Stimulated activated memory B cell treated with anti-CD40 and anti-IgM and Interleukin-4, amounts not matched to agents 10 μg/mL and 1 μg/mL and 100 μg/mL, for 72 hours (primary cell): ENCODE measurements around the gene FPR3.
"Not testable (repeated sequence)": the region's sequence is repeated elsewhere in the genome, so short reads cannot be mapped to it uniquely, and the experiment has no call there.

Experiments
- ATAC-seq: fragments of 150-1000 bp; cut with Tn5 transposase; 2 replicates; pipeline ENCODE4 v1.10.0; 2021
- H3K27ac Mint-ChIP-seq: one replicate; pipeline ENCODE4 v1.8.0; 2022; ENCODE audit warnings: mild to moderate bottlenecking, mixed read lengths
- H3K27me3 Mint-ChIP-seq: one replicate; pipeline ENCODE4 v1.8.0; 2022; ENCODE audit warnings: mixed read lengths
- H3K36me3 Mint-ChIP-seq: one replicate; pipeline ENCODE4 v1.8.0; 2022; ENCODE audit warnings: mixed read lengths
- H3K4me1 Mint-ChIP-seq: one replicate; pipeline ENCODE4 v1.8.0; 2022; ENCODE audit warnings: mixed read lengths
- H3K4me3 Mint-ChIP-seq: one replicate; pipeline ENCODE4 v1.8.0; 2022; ENCODE audit warnings: mild to moderate bottlenecking, moderate library complexity, mixed read lengths
- H3K9me3 Mint-ChIP-seq: one replicate; pipeline ENCODE4 v1.8.0; 2022; ENCODE audit warnings: mixed read lengths

FPR3 gene

GRCh38 chr19:51797480-51797879, 2.5 kb downstream of the FPR3 start:
- no peaks in the 10 kb centered on the region for H3K4me1 Mint-ChIP-seq
- H3K4me3 Mint-ChIP-seq: no peak overlapping the region
- no peak overlapping the region for H3K27ac Mint-ChIP-seq
- no peak for ATAC-seq
- H3K27me3 Mint-ChIP-seq: peaks cover 18% of the 10 kb centered on the region
- peaks cover 15% of the 10 kb centered on the region for H3K9me3 Mint-ChIP-seq
- no peaks in the 10 kb centered on the region for H3K36me3 Mint-ChIP-seq

- Mint-ChIP-seq H3K9me3 (peaks cover 15% of the 10 kb centered on the region), H3K4me3 (no peak overlapping the region), H3K27ac (no peak overlapping the region), H3K36me3 (no peaks in the 10 kb centered on the region), H3K27me3 (peaks cover 18% of the 10 kb centered on the region), H3K4me1 (no peaks in the 10 kb centered on the region)
- no peak for ATAC-seq
Observed at GRCh38 chr19:51798062-51798461, 3.1 kb downstream of the FPR3 start.

- Mint-ChIP-seq H3K4me1 (no peaks in the 10 kb centered on the region), H3K27me3 (peaks cover 18% of the 10 kb centered on the region), H3K27ac (no peak overlapping the region), H3K9me3 (peaks cover 18% of the 10 kb centered on the region), H3K36me3 (no peaks in the 10 kb centered on the region), H3K4me3 (no peak overlapping the region)
- ATAC-seq: no peak
Observed at GRCh38 chr19:51799034-51799773, 4.2 kb downstream of the FPR3 start.

- Mint-ChIP-seq H3K4me1 (no peaks in the 10 kb centered on the region), H3K27me3 (peaks cover 18% of the 10 kb centered on the region), H3K4me3 (no peak overlapping the region), H3K27ac (no peak overlapping the region), H3K9me3 (peaks cover 20% of the 10 kb centered on the region), H3K36me3 (no peaks in the 10 kb centered on the region)
- no peak for ATAC-seq
Observed at GRCh38 chr19:51799774-51800472, 5.0 kb downstream of the FPR3 start.

GRCh38 chr19:51800473-51801244, 5.7 kb downstream of the FPR3 start:
- Mint-ChIP-seq H3K27ac (no peak overlapping the region), H3K9me3 (peaks cover 20% of the 10 kb centered on the region), H3K4me1 (no peaks in the 10 kb centered on the region), H3K36me3 (no peaks in the 10 kb centered on the region), H3K4me3 (no peak overlapping the region), H3K27me3 (peaks cover 17% of the 10 kb centered on the region)
- no peak for ATAC-seq

- ATAC-seq: no peak
- peaks cover 15% of the 10 kb centered on the region for H3K9me3 Mint-ChIP-seq
- no peak overlapping the region for H3K4me3 Mint-ChIP-seq
- no peak overlapping the region for H3K27ac Mint-ChIP-seq
- no peaks in the 10 kb centered on the region for H3K27me3 Mint-ChIP-seq
- H3K36me3 Mint-ChIP-seq: no peaks in the 10 kb centered on the region
- H3K4me1 Mint-ChIP-seq: no peaks in the 10 kb centered on the region
Observed at GRCh38 chr19:51802775-51803174, 7.8 kb downstream of the FPR3 start.

- Mint-ChIP-seq H3K27ac (no peak overlapping the region), H3K4me3 (no peak overlapping the region), H3K27me3 (no peaks in the 10 kb centered on the region), H3K36me3 (no peaks in the 10 kb centered on the region), H3K9me3 (peaks cover 13% of the 10 kb centered on the region), H3K4me1 (no peaks in the 10 kb centered on the region)
- ATAC-seq: no peak
Observed at GRCh38 chr19:51803519-51803918, 8.6 kb downstream of the FPR3 start.

GRCh38 chr19:51803967-51804366, 9.0 kb downstream of the FPR3 start:
- no peaks in the 10 kb centered on the region for H3K4me1 Mint-ChIP-seq
- no peaks in the 10 kb centered on the region for H3K36me3 Mint-ChIP-seq
- H3K4me3 Mint-ChIP-seq: no peak overlapping the region
- H3K27me3 Mint-ChIP-seq: no peaks in the 10 kb centered on the region
- peaks cover 13% of the 10 kb centered on the region for H3K9me3 Mint-ChIP-seq
- ATAC-seq: no peak
- H3K27ac Mint-ChIP-seq: no peak overlapping the region

- H3K4me3 Mint-ChIP-seq, ATAC-seq, H3K4me1 Mint-ChIP-seq, H3K27me3 Mint-ChIP-seq, H3K36me3 Mint-ChIP-seq, H3K27ac Mint-ChIP-seq: not testable (repeated sequence)
- H3K9me3 Mint-ChIP-seq: peaks cover 11% of the 10 kb centered on the region
Observed at GRCh38 chr19:51804789-51805188, 9.8 kb downstream of the FPR3 start.

- not testable (repeated sequence) for H3K9me3 Mint-ChIP-seq, H3K4me1 Mint-ChIP-seq, H3K27me3 Mint-ChIP-seq, ATAC-seq, H3K27ac Mint-ChIP-seq, H3K4me3 Mint-ChIP-seq, H3K36me3 Mint-ChIP-seq
Observed at GRCh38 chr19:51805396-51805795, 10.4 kb downstream of the FPR3 start.

- not testable (repeated sequence) for ATAC-seq, H3K4me1 Mint-ChIP-seq, H3K27ac Mint-ChIP-seq, H3K27me3 Mint-ChIP-seq, H3K36me3 Mint-ChIP-seq, H3K4me3 Mint-ChIP-seq
- H3K9me3 Mint-ChIP-seq: peaks cover 12% of the 10 kb centered on the region
Observed at GRCh38 chr19:51806571-51806970, 11.6 kb downstream of the FPR3 start.

- no peak for ATAC-seq
- no peaks in the 10 kb centered on the region for H3K27me3 Mint-ChIP-seq
- no peaks in the 10 kb centered on the region for H3K4me1 Mint-ChIP-seq
- no peaks in the 10 kb centered on the region for H3K36me3 Mint-ChIP-seq
- no peak overlapping the region for H3K4me3 Mint-ChIP-seq
- H3K9me3 Mint-ChIP-seq: peaks cover 13% of the 10 kb centered on the region
- H3K27ac Mint-ChIP-seq: no peak overlapping the region
Observed at GRCh38 chr19:51807111-51807701, 12.2 kb downstream of the FPR3 start.

GRCh38 chr19:51807925-51808324, 13.0 kb downstream of the FPR3 start:
- Mint-ChIP-seq H3K4me1 (no peaks in the 10 kb centered on the region), H3K9me3 (peaks cover 13% of the 10 kb centered on the region), H3K27ac (no peak overlapping the region), H3K36me3 (no peaks in the 10 kb centered on the region), H3K27me3 (no peaks in the 10 kb centered on the region), H3K4me3 (no peak overlapping the region)
- ATAC-seq: no peak

- no peak overlapping the region for H3K27ac Mint-ChIP-seq
- no peaks in the 10 kb centered on the region for H3K27me3 Mint-ChIP-seq
- no peaks in the 10 kb centered on the region for H3K4me1 Mint-ChIP-seq
- no peaks in the 10 kb centered on the region for H3K36me3 Mint-ChIP-seq
- H3K4me3 Mint-ChIP-seq: no peak overlapping the region
- H3K9me3 Mint-ChIP-seq: peaks cover 10% of the 10 kb centered on the region
- ATAC-seq: no peak
Observed at GRCh38 chr19:51808333-51808986, 13.5 kb downstream of the FPR3 start.

GRCh38 chr19:51809787-51810186, 14.8 kb downstream of the FPR3 start:
- H3K9me3 Mint-ChIP-seq: peaks cover 10% of the 10 kb centered on the region
- no peaks in the 10 kb centered on the region for H3K4me1 Mint-ChIP-seq
- no peak overlapping the region for H3K27ac Mint-ChIP-seq
- no peaks in the 10 kb centered on the region for H3K27me3 Mint-ChIP-seq
- no peaks in the 10 kb centered on the region for H3K36me3 Mint-ChIP-seq
- H3K4me3 Mint-ChIP-seq: no peak overlapping the region
- ATAC-seq: no peak
